ENCODE measurements around the gene ACTN2.

DNA sequence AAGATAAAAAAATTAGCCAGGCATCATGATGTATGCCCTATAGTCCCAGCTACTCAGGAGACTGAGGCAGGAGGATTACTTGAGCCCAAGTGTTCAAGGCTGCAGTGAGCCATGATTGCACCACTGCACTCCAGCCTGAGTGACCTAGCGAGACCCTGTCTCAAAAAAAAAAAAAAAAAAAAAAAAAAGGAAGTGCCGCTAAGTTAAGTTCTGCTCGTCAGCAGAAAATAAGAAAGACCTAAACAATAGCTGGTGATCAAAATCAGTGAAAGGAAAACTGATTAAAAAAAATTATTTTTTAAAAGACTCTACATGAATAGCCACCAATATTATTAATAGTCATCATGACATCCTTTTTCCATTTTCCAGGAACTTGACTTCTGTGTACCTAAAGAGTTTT lies 64.6 kb downstream of the ACTN2 start:
- TF ChIP-seq EZH2 (IDR thresholded peaks at IDR 0.05): no peak
- TF ChIP-seq FOXP2 (optimal IDR thresholded peaks at IDR 0.05; ENCODE audit: control extremely low read depth, extremely low read length, insufficient read depth): no peak
- TF ChIP-seq POLR2AphosphoS5 (IDR thresholded peaks at IDR 0.05; ENCODE audit: borderline replicate concordance, low read depth, low read length): no peak
